Measurements from ENCODE around the gene BLVRB. TPM values are rescaled to one million over a fixed set of nuclear protein-coding genes. Genes with fewer than 3 reads are reported as not detected.
A peak's percentile ranks its signal among the peaks of the same experiment; 100 is the strongest.

The BLVRB gene
- total RNA-seq, 1 experiment from 2014 or later = 35.1 TPM

- POLR2A ChIA-PET = interaction anchor here (0.8 to 1.3 kb wide), 9 partner anchors 12 to 250 kb away, joined by 3 to 9 read pairs (median 4); partner anchors contain the start of genes COQ8B, ITPKC and SERTAD1
- CTCF ChIA-PET = interaction anchor here (0.5 to 4.7 kb wide), 25 partner anchors 11 to 340 kb away, joined by 3 to 57 read pairs (median 6); partner anchors contain the start of genes LTBP4, SERTAD1 and SERTAD3
- no peaks in the 10 kb centered on the region for H3K9me3 Mint-ChIP-seq
- TF ChIP-seq ZNF121 (CRISPR knock-in tag; IDR thresholded peaks at IDR 0.05) = no peak
- TF ChIP-seq ZBTB43 (CRISPR knock-in tag; IDR thresholded peaks at IDR 0.05) = no peak
- peak; percentile 13; the same call in 1 of the 2 replicates for TF ChIP-seq FOXP1 (CRISPR knock-in tag; IDR thresholded peaks at IDR 0.05; ENCODE audit: borderline replicate concordance)
- TF ChIP-seq, protein P1, sequence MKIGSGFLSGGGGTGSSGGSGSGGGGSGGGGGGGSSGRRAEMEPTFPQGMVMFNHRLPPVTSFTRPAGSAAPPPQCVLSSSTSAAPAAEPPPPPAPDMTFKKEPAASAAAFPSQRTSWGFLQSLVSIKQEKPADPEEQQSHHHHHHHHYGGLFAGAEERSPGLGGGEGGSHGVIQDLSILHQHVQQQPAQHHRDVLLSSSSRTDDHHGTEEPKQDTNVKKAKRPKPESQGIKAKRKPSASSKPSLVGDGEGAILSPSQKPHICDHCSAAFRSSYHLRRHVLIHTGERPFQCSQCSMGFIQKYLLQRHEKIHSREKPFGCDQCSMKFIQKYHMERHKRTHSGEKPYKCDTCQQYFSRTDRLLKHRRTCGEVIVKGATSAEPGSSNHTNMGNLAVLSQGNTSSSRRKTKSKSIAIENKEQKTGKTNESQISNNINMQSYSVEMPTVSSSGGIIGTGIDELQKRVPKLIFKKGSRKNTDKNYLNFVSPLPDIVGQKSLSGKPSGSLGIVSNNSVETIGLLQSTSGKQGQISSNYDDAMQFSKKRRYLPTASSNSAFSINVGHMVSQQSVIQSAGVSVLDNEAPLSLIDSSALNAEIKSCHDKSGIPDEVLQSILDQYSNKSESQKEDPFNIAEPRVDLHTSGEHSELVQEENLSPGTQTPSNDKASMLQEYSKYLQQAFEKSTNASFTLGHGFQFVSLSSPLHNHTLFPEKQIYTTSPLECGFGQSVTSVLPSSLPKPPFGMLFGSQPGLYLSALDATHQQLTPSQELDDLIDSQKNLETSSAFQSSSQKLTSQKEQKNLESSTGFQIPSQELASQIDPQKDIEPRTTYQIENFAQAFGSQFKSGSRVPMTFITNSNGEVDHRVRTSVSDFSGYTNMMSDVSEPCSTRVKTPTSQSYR (CRISPR knock-in tag; IDR thresholded peaks at IDR 0.05) = no peak
- TF ChIP-seq TP53 (CRISPR knock-in tag; IDR thresholded peaks at IDR 0.05) = no peak
- ATAC-seq (no peak), DNase-seq (ENCODE audit: low spot score) (no peak)
- H3K4me1 Mint-ChIP-seq = peaks cover 16% of the 10 kb centered on the region
- H3K27ac Mint-ChIP-seq = no peak overlapping the region
- peaks cover 38% of the 10 kb centered on the region for H3K27me3 Mint-ChIP-seq (ENCODE audit: low read depth)
- peak overlapping the region; percentile 79 for H3K4me3 Mint-ChIP-seq
- H3K36me3 Mint-ChIP-seq = 0 out of 2 replicates have a peak, but pooled peaks cover 2% of the 10 kb centered on the region
Measured at GRCh38 chr19:40466219-40466984, 857 bp upstream of the BLVRB start.

DNA sequence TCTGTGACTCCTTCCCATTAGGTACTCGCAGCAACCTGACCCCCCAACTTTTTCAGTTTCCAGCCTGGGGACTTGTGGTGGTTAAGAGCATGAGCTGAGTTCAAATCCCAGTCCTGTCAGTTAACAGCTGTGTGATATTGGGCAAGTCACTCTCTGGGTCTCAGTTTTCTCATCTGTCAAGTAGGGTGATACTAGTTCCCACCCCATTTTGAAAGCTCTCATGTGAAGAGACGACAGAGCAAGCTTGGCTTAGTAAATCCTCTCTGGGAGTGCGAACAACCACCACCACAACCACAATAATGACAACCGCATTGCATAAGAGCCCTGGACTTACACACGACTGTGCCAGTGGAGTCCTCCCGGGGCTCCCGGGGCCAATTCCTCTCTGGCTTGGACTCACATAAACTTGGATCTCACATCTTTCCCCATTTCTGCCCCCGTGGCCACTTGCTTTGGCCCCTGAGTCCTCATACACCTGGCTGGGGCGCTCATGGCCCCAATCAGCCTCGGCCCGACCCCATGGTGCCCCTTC lies 454 bp downstream of the BLVRB start:
- ATAC-seq = no peak
- H3K27me3 Mint-ChIP-seq (ENCODE audit: low read depth) = peaks cover 38% of the 10 kb centered on the region
- no peaks in the 10 kb centered on the region for H3K9me3 Mint-ChIP-seq
- peak overlapping the region; percentile 79 for H3K4me3 Mint-ChIP-seq
- TF ChIP-seq ATF3 (CRISPR knock-in tag; conservative IDR thresholded peaks at IDR 0.05) (no peak), ZNF138 (CRISPR knock-in tag; conservative IDR thresholded peaks at IDR 0.05) (no peak), ZNF263 (CRISPR knock-in tag; IDR thresholded peaks at IDR 0.05; ENCODE audit: low read depth) (no peak), TP53 (CRISPR knock-in tag; IDR thresholded peaks at IDR 0.05) (no peak), TCF7 (CRISPR knock-in tag; IDR thresholded peaks at IDR 0.05; ENCODE audit: low read depth) (no peak), PRRX2 (CRISPR knock-in tag; IDR thresholded peaks at IDR 0.05) (no peak), SP1 (CRISPR knock-in tag; conservative IDR thresholded peaks at IDR 0.05) (no peak), GABPB1 (CRISPR knock-in tag; IDR thresholded peaks at IDR 0.05) (no peak)
- TF ChIP-seq, protein P2, sequence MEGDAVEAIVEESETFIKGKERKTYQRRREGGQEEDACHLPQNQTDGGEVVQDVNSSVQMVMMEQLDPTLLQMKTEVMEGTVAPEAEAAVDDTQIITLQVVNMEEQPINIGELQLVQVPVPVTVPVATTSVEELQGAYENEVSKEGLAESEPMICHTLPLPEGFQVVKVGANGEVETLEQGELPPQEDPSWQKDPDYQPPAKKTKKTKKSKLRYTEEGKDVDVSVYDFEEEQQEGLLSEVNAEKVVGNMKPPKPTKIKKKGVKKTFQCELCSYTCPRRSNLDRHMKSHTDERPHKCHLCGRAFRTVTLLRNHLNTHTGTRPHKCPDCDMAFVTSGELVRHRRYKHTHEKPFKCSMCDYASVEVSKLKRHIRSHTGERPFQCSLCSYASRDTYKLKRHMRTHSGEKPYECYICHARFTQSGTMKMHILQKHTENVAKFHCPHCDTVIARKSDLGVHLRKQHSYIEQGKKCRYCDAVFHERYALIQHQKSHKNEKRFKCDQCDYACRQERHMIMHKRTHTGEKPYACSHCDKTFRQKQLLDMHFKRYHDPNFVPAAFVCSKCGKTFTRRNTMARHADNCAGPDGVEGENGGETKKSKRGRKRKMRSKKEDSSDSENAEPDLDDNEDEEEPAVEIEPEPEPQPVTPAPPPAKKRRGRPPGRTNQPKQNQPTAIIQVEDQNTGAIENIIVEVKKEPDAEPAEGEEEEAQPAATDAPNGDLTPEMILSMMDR (IDR thresholded peaks at IDR 0.05) = no peak
- no peak for DNase-seq (ENCODE audit: low spot score)
- H3K27ac Mint-ChIP-seq = peak overlapping the region; percentile 36
- peaks cover 16% of the 10 kb centered on the region for H3K4me1 Mint-ChIP-seq
- ChIA-PET CTCF (interaction anchor here (0.8 to 4.7 kb wide), 27 partner anchors 12 to 341 kb away, joined by 3 to 57 read pairs (median 9); partner anchors contain the start of genes LTBP4, SERTAD1 and SERTAD3), POLR2A (interaction anchor here (0.8 to 1.9 kb wide), 10 partner anchors 11 to 252 kb away, joined by 3 to 12 read pairs (median 4); partner anchors contain the start of genes COQ8B, ITPKC, SERTAD1 and SERTAD3)
- 0 out of 2 replicates have a peak, but pooled peaks cover 2% of the 10 kb centered on the region for H3K36me3 Mint-ChIP-seq
